H4 (cell line): Measurements from ENCODE around the gene FGD2. TPM values are rescaled to one million over a fixed set of nuclear protein-coding genes. Genes with fewer than 3 reads are reported as not detected.

Experiments
- DNase-seq: peaks from one replicate; pipeline ENCODE4 v3.0.0-alpha.2; 2015; ENCODE audit warnings: low spot score
- total RNA-seq: library from RNA; depleted of rRNA; stranded (reverse); fragments of >200 nt; shearing (Covaris generic); gene quantifications from 2 replicates; pipeline ENCODE4 v1.2.3, GENCODE V29; 2014

Gene FGD2
- total RNA-seq, 1 experiment from 2014 or later, result not detected

- DNase-seq, result no peak
Observed at GRCh38 chr6:37017606-37018197, 12.2 kb downstream of the FGD2 start.

GRCh38 chr6:37018198-37019064, 13.0 kb downstream of the FGD2 start:
- peak; percentile 89 for DNase-seq

GRCh38 chr6:37019065-37019450, 13.6 kb downstream of the FGD2 start:
- DNase-seq, result no peak

- DNase-seq, result no peak
Observed at GRCh38 chr6:37020381-37020780, 14.9 kb downstream of the FGD2 start.

- no peak for DNase-seq
Observed at GRCh38 chr6:37020812-37021211, 15.4 kb downstream of the FGD2 start.

- DNase-seq, result peak; percentile 56
Observed at GRCh38 chr6:37021356-37022129, 16.1 kb downstream of the FGD2 start.

GRCh38 chr6:37022135-37022863, 16.8 kb downstream of the FGD2 start:
- no peak for DNase-seq

GRCh38 chr6:37024656-37025337, 19.3 kb downstream of the FGD2 start:
- DNase-seq, result peak; percentile 79

- DNase-seq, result no peak
Observed at GRCh38 chr6:37025621-37026466, 20.4 kb downstream of the FGD2 start.

GRCh38 chr6:37027036-37027720, 21.7 kb downstream of the FGD2 start:
- no peak for DNase-seq

- DNase-seq, result no peak
Observed at GRCh38 chr6:37027811-37028469, 22.5 kb downstream of the FGD2 start.

- peak; percentile 90 for DNase-seq
Observed at GRCh38 chr6:37029249-37029971, 24.0 kb downstream of the FGD2 start.

GRCh38 chr6:37030599-37030998, 25.1 kb downstream of the FGD2 start:
- DNase-seq, result no peak

GRCh38 chr6:37032239-37032638, 26.8 kb downstream of the FGD2 start:
- no peak for DNase-seq

- DNase-seq, result no peak
Observed at GRCh38 chr6:37033255-37033654, 27.8 kb downstream of the FGD2 start.

GRCh38 chr6:37033819-37034795, 28.7 kb downstream of the FGD2 start:
- DNase-seq, result no peak

- no peak for DNase-seq
Observed at GRCh38 chr6:37036146-37036545, 30.7 kb downstream of the FGD2 start.
